Natural killer cell treated with Interleukin-12 subunit alpha and Interleukin-12 subunit beta and Interleukin-15 and Interleukin-18, amount 100 ng/mL, for 72 hours (primary cell): ENCODE data around the gene MKNK2. TPM values are rescaled to one million over a fixed set of nuclear protein-coding genes. Genes with fewer than 3 reads are reported as not detected.
"Not testable (repeated sequence)": the region's sequence is repeated elsewhere in the genome, so short reads cannot be mapped to it uniquely, and the experiment has no call there.

Source experiments
- ATAC-seq, 2 donors: fragments of 150-1000 bp; cut with Tn5 transposase in 1 of 2; sonication (Bioruptor Pico), chemical (Tn5 transposase) in 1 of 2; 2 replicates each; pipeline ENCODE4 v1.10.0; 2021
- DNase-seq: peaks from one replicate; pipeline ENCODE4 v3.0.0; 2022; ENCODE audit warnings: low spot score
- H3K27ac Mint-ChIP-seq, 2 donors: 1 replicate in 1 of 2; 2 replicates in 1 of 2; pipeline ENCODE4 v1.8.0; 2022; ENCODE audit warnings: mixed read lengths in 2 of 2, mild to moderate bottlenecking in 1 of 2, moderate library complexity in 1 of 2
- H3K27me3 Mint-ChIP-seq, 2 donors: 1 replicate in 1 of 2; 2 replicates in 1 of 2; pipeline ENCODE4 v1.8.0; 2022; ENCODE audit warnings: mixed read lengths in 2 of 2
- H3K36me3 Mint-ChIP-seq: one replicate; pipeline ENCODE4 v1.8.0; 2022; ENCODE audit warnings: mixed read lengths
- H3K4me1 Mint-ChIP-seq, 2 donors: 1 replicate in 1 of 2; 2 replicates in 1 of 2; pipeline ENCODE4 v1.8.0; 2022; ENCODE audit warnings: low read depth in 2 of 2, mixed read lengths in 2 of 2, mild to moderate bottlenecking in 1 of 2
- H3K4me3 Mint-ChIP-seq: one replicate; pipeline ENCODE4 v1.8.0; 2022; ENCODE audit warnings: mixed read lengths
- H3K9me3 Mint-ChIP-seq: 2 replicates; pipeline ENCODE4 v1.8.0; 2022; ENCODE audit warnings: mixed read lengths
- total RNA-seq, 2 donors: library from RNA; stranded (reverse); gene quantifications; one replicate each; pipeline ENCODE4 v1.2.3, GENCODE V29; 2022

Gene MKNK2
- total RNA-seq, 2 donors from 2014 or later = 303 to 308 TPM

DNA sequence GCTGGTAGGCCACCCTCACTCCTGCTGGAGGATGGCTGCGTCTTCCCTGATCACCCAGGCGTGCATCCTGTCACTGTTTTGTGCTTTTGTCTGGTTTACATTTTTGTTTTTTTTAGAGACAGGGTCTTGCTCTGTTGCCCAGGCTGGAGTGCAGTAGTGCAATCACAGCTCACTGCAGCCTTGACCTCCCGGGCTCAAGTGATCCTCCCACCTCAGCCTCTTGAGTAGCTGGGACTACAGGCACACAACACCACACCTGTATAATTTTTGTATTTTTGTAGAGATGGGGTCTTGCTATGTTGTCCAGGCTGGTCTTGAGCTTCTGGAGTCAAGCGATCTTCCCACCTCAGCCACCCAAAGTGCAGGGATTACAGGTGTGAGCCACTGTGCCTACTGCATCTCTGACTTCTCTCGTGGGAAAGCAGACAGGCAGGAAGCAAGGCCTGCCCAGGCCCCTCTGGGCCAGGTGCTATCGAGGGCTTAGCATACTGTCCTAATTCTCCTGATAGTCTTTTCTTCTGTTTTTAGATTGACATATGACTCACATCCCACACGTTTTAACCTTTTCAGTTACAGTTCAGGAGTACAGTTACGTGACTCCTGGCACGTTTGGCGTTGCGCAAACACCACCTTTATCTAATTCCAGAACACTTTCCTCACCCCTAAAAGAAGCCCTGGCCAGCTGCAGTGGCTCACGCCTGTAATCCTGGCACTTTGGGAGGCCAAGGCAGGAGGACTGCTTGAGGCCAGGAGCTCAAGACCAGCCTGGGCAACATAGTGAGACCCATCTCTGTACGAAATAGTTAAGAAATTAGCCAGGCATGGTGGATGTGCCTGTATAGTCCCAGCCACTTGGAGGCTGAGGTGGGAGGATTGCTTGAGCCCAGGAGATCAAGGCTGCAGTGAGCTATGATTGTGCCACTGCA, 35.9 kb upstream of the MKNK2 start:
- not testable (repeated sequence) for H3K27me3 Mint-ChIP-seq
- peaks cover 66 to 70% of the 10 kb centered on the region in 2 donors for H3K4me1 Mint-ChIP-seq

GRCh38 chr19:2084993-2085720, 34.1 kb upstream of the MKNK2 start:
- Mint-ChIP-seq H3K27ac (peak overlapping the region; percentile 95 to 99), H3K4me1 (peaks cover 69 to 72% of the 10 kb centered on the region in 2 donors), H3K4me3 (peak overlapping the region; percentile 99), H3K9me3 (no peaks in the 10 kb centered on the region), H3K36me3 (peaks cover 12% of the 10 kb centered on the region), H3K27me3 (no peaks in the 10 kb centered on the region)
- ATAC-seq = peak; percentile 84 to 91
- peak; percentile 99 for DNase-seq

More for the DNA sequence above, 35.9 kb upstream of the MKNK2 start:
- Mint-ChIP-seq H3K27ac (peak overlapping the region; percentile 94 to 99), H3K4me3 (peak overlapping the region; percentile 75), H3K36me3 (peaks cover 12% of the 10 kb centered on the region)
- not testable (repeated sequence) for ATAC-seq, DNase-seq, H3K9me3 Mint-ChIP-seq

DNA sequence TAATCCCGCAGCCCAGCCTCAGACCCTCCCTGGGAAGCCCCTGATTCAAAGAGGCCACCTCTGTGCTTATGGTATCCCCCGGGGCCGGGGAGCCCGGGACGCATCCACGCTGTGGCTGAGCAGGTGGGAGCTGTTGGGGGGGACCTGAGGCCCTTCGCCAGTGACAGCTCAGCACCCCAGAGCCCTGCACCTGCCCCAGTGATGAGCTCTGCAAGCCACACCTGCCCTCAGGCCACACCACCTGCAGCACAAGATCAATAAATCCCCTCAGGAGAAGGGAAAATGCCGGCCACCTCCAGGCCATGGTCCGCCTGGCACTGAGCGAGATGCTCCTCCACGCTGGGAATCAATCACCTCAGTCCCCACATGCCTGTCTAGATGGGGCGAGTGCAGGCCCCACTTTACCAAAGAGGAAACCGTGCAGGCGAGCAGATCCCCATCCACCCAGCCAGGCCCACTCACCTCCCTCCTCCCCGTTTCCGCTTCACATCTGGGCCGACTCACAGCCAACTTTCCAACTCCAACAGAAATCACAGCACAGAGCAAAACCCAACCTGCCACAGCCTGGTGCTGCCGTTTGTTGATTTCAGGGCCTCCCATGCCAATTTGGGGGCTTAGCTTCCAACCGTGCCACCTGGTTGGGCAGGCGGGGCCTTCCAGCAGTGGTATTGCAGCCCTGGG, 32.3 kb upstream of the MKNK2 start:
- Mint-ChIP-seq H3K36me3 (peaks cover 12% of the 10 kb centered on the region), H3K27ac (peak overlapping the region; percentile 95 to 99), H3K9me3 (no peaks in the 10 kb centered on the region), H3K4me3 (peak overlapping the region; percentile 99), H3K4me1 (peaks cover 57 to 63% of the 10 kb centered on the region in 2 donors), H3K27me3 (no peaks in the 10 kb centered on the region)
- ATAC-seq (peak; percentile 16 to 49), DNase-seq (peak; percentile 80)

DNA sequence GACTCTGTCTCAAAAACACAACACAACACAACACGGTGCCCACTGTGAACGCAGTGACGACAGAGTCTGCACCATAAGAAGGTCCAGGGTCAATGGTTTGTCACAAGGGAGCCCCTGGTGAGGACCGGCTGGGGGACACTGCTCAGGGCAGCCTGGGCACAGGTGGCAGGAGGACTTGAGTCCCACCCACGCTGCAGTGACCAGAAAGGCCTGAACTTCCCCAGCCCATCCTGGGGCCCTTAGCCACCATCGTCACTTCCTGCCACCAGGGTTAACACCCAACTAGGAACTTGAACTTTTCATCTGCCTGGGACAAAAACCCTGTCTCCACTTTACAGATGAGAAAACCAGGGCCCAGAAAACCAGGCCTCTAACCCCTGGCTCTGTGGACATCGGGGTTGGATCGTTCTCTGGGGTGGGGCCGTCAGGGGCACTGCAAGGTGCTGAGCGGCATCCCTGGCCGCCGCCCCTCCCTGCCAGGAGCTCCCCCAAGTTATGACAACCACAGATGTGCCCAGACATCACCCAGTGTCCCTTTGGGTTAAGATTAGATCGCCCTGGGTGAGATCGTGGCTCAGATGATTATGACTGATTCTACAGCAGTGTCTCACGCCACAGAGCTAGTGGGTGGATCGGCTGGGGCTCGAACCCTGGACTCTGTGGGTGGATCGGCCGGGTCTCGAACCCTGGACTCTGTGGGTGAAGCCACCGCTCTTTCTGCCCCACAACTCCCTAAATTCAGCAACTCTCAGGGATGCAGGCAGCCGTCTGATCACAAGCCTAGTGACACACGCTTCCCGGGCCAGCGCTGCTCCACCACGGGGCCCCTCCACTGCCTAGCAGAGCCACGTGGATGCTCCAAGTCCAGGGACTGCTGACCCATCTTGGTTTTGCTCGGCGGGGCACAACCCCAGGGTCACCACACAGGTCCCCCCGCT, 31.1 kb upstream of the MKNK2 start:
- H3K36me3 Mint-ChIP-seq = peaks cover 12% of the 10 kb centered on the region

GRCh38 chr19:2080336-2080988, 29.4 kb upstream of the MKNK2 start:
- H3K4me1 Mint-ChIP-seq = peaks cover 36 to 42% of the 10 kb centered on the region in 2 donors
- H3K27ac Mint-ChIP-seq = peak overlapping the region; percentile 95 to 99
- no peaks in the 10 kb centered on the region for H3K27me3 Mint-ChIP-seq
- H3K36me3 Mint-ChIP-seq = peaks cover 12% of the 10 kb centered on the region
- peak overlapping the region; percentile 99 for H3K4me3 Mint-ChIP-seq
- ATAC-seq (no peak), DNase-seq (no peak)
- no peaks in the 10 kb centered on the region for H3K9me3 Mint-ChIP-seq

More for the DNA sequence above, 31.1 kb upstream of the MKNK2 start:
- Mint-ChIP-seq H3K27me3 (no peaks in the 10 kb centered on the region), H3K4me3 (peak overlapping the region; percentile 99), H3K27ac (peak overlapping the region; percentile 95 to 99), H3K4me1 (peaks cover 46 to 52% of the 10 kb centered on the region in 2 donors), H3K9me3 (no peaks in the 10 kb centered on the region)
- ATAC-seq (peak; percentile 69 to 70), DNase-seq (peak; percentile 84)

- H3K36me3 Mint-ChIP-seq = peaks cover 6% of the 10 kb centered on the region
- ATAC-seq = no peak
- H3K27ac Mint-ChIP-seq = peak overlapping the region; percentile 95 to 99
- no peak for DNase-seq
- no peaks in the 10 kb centered on the region for H3K9me3 Mint-ChIP-seq
- peak overlapping the region; percentile 99 for H3K4me3 Mint-ChIP-seq
- H3K4me1 Mint-ChIP-seq = peaks cover 30 to 38% of the 10 kb centered on the region in 2 donors
- no peaks in the 10 kb centered on the region for H3K27me3 Mint-ChIP-seq
These were observed 28.8 kb upstream of the MKNK2 start for GRCh38 chr19:2079865-2080301.

- Mint-ChIP-seq H3K4me1 (peaks cover 31 to 38% of the 10 kb centered on the region in 2 donors), H3K36me3 (peaks cover 6% of the 10 kb centered on the region), H3K27me3 (no peaks in the 10 kb centered on the region), H3K9me3 (no peaks in the 10 kb centered on the region), H3K4me3 (peak overlapping the region; percentile 99), H3K27ac (peak overlapping the region; percentile 95 to 99)
- ATAC-seq (no peak), DNase-seq (no peak)
These were observed 28.2 kb upstream of the MKNK2 start for GRCh38 chr19:2079076-2079864.

GRCh38 chr19:2077833-2078619, 27.0 kb upstream of the MKNK2 start:
- no peak for DNase-seq
- no peak overlapping the region for H3K4me3 Mint-ChIP-seq
- peaks cover 27 to 31% of the 10 kb centered on the region in 2 donors for H3K4me1 Mint-ChIP-seq
- no peaks in the 10 kb centered on the region for H3K9me3 Mint-ChIP-seq
- H3K27me3 Mint-ChIP-seq = no peaks in the 10 kb centered on the region
- ATAC-seq = no peak
- peak overlapping the region; percentile 23 to 95 for H3K27ac Mint-ChIP-seq
- H3K36me3 Mint-ChIP-seq = peaks cover 9% of the 10 kb centered on the region

- Mint-ChIP-seq H3K27ac (no peak overlapping the region), H3K9me3 (no peaks in the 10 kb centered on the region), H3K4me1 (peaks cover 24 to 29% of the 10 kb centered on the region in 2 donors), H3K36me3 (peaks cover 9% of the 10 kb centered on the region), H3K27me3 (no peaks in the 10 kb centered on the region), H3K4me3 (no peak overlapping the region)
- ATAC-seq (no peak), DNase-seq (no peak)
These were observed 26.4 kb upstream of the MKNK2 start for GRCh38 chr19:2077398-2077797.

GRCh38 chr19:2076526-2076944, 25.5 kb upstream of the MKNK2 start:
- peaks cover 15% of the 10 kb centered on the region for H3K36me3 Mint-ChIP-seq
- peaks cover 18 to 26% of the 10 kb centered on the region in 2 donors for H3K4me1 Mint-ChIP-seq
- no peaks in the 10 kb centered on the region for H3K27me3 Mint-ChIP-seq
- DNase-seq (no peak), ATAC-seq (no peak)
- no peak overlapping the region for H3K27ac Mint-ChIP-seq
- H3K4me3 Mint-ChIP-seq = no peak overlapping the region
- H3K9me3 Mint-ChIP-seq = no peaks in the 10 kb centered on the region
